Vagina (tissue), 2 donors: ENCODE measurements around the gene KCTD17. TPM values are rescaled to one million over a fixed set of nuclear protein-coding genes. Genes with fewer than 3 reads are reported as not detected.

Experiments
- DNase-seq, 2 donors: peaks; one replicate each; pipeline ENCODE4 v3.0.0-alpha.2; 2017; ENCODE audit errors: extremely low spot score in 2 of 2
- H3K27ac ChIP-seq: fragments of 200-600 bp; sonication (generic); one replicate; pipeline ENCODE4 v1.5.1; 2019
- H3K27me3 ChIP-seq: fragments of 200-600 bp; sonication (generic); one replicate; pipeline ENCODE4 v1.5.1; 2019
- H3K36me3 ChIP-seq, 2 donors: fragments of 200-600 bp; sonication (generic); one replicate each; pipeline ENCODE4 v1.5.1; 2017 to 2019
- H3K4me1 ChIP-seq: fragments of 200-600 bp; sonication (generic); one replicate; pipeline ENCODE4 v1.5.1; 2019
- H3K4me3 ChIP-seq, 2 donors: fragments of 200-600 bp; sonication (generic); 1 replicate in 1 of 2; 2 replicates in 1 of 2; pipeline ENCODE4 v1.5.1; 2016 to 2019
- H3K9me3 ChIP-seq: fragments of 200-600 bp; sonication (generic); one replicate; pipeline ENCODE4 v1.5.1; 2019
- POLR2A ChIP-seq, 2 donors: fragments of 450-650 bp; IDR thresholded peaks; one replicate each; pipeline ENCODE4 v1.6.1; 2017; ENCODE audit warnings: antibody characterized with exemption in 2 of 2, mild to moderate bottlenecking in 2 of 2, moderate library complexity in 2 of 2
- POLR2AphosphoS5 ChIP-seq, 2 donors: sonication (generic); formaldehyde crosslinking; IDR thresholded peaks; one replicate each; pipeline ENCODE4 v1.9.0; 2017; ENCODE audit warnings: antibody characterized with exemption in 2 of 2, mild to moderate bottlenecking in 2 of 2, low read depth in 1 of 2; ENCODE audit not compliant: insufficient read depth in 1 of 2
- intact Hi-C: fragments of 100-400 bp; cut with DNase I; formaldehyde crosslinking; loops from one replicate; pipeline ENCODE4 v1.15.1; 2023
- total RNA-seq: library from RNA; depleted of rRNA; stranded (reverse); fragments of >200 nt; gene quantifications from one replicate; pipeline ENCODE4 v1.2.3, GENCODE V29; 2016
- TF ChIP-seq, protein P1 (sequence below), 3 experiments: fragments of 450-650 bp in 2 of 3; fragments of 200-600 bp in 1 of 3; sonication (generic) in 1 of 3; IDR thresholded peaks; one replicate each; pipeline ENCODE4 v1.5.1; 2017 to 2019; ENCODE audit warnings: antibody characterized with exemption in 3 of 3, mild to moderate bottlenecking in 2 of 3, moderate library complexity in 2 of 3

The KCTD17 gene
- total RNA-seq, 1 donor from 2014 or later = 27.5 TPM

GRCh38 chr22:37016134-37016910, 35.2 kb upstream of the KCTD17 start:
- intact Hi-C loops = no loop called here
- no peak for DNase-seq
- TF ChIP-seq, protein P1, sequence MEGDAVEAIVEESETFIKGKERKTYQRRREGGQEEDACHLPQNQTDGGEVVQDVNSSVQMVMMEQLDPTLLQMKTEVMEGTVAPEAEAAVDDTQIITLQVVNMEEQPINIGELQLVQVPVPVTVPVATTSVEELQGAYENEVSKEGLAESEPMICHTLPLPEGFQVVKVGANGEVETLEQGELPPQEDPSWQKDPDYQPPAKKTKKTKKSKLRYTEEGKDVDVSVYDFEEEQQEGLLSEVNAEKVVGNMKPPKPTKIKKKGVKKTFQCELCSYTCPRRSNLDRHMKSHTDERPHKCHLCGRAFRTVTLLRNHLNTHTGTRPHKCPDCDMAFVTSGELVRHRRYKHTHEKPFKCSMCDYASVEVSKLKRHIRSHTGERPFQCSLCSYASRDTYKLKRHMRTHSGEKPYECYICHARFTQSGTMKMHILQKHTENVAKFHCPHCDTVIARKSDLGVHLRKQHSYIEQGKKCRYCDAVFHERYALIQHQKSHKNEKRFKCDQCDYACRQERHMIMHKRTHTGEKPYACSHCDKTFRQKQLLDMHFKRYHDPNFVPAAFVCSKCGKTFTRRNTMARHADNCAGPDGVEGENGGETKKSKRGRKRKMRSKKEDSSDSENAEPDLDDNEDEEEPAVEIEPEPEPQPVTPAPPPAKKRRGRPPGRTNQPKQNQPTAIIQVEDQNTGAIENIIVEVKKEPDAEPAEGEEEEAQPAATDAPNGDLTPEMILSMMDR (IDR thresholded peaks at IDR 0.05) = no peak
- no peak for TF ChIP-seq POLR2A (IDR thresholded peaks at IDR 0.05)
- TF ChIP-seq POLR2AphosphoS5 (IDR thresholded peaks at IDR 0.05; ENCODE audit: insufficient read depth in 1 of 2, low read depth in 1 of 2) = no peak
- Histone ChIP-seq H3K36me3 (peaks cover 0 to 9% of the 10 kb centered on the region in 2 donors), H3K27me3 (no peaks in the 10 kb centered on the region), H3K4me3 (no peak overlapping the region), H3K27ac (no peak overlapping the region), H3K9me3 (no peaks in the 10 kb centered on the region), H3K4me1 (peaks cover 56% of the 10 kb centered on the region)

GRCh38 chr22:37017356-37017755, 34.2 kb upstream of the KCTD17 start:
- H3K36me3 ChIP-seq = peaks cover 0 to 9% of the 10 kb centered on the region in 2 donors
- intact Hi-C loops = no loop called here
- no peak overlapping the region for H3K27ac ChIP-seq
- DNase-seq = no peak
- peaks cover 66% of the 10 kb centered on the region for H3K4me1 ChIP-seq
- H3K4me3 ChIP-seq = no peak overlapping the region
- no peaks in the 10 kb centered on the region for H3K27me3 ChIP-seq
- H3K9me3 ChIP-seq = no peaks in the 10 kb centered on the region
- TF ChIP-seq POLR2A (IDR thresholded peaks at IDR 0.05) (no peak), POLR2AphosphoS5 (IDR thresholded peaks at IDR 0.05; ENCODE audit: insufficient read depth in 1 of 2, low read depth in 1 of 2) (no peak)
- TF ChIP-seq, protein P1 (IDR thresholded peaks at IDR 0.05) = no peak

- peaks cover 0 to 9% of the 10 kb centered on the region in 2 donors for H3K36me3 ChIP-seq
- intact Hi-C loops = no loop called here
- no peak for DNase-seq
- TF ChIP-seq POLR2A (IDR thresholded peaks at IDR 0.05) (no peak), POLR2AphosphoS5 (IDR thresholded peaks at IDR 0.05; ENCODE audit: insufficient read depth in 1 of 2, low read depth in 1 of 2) (no peak)
- TF ChIP-seq, protein P1 (IDR thresholded peaks at IDR 0.05) = no peak
- H3K4me1 ChIP-seq = peaks cover 69% of the 10 kb centered on the region
- H3K27ac ChIP-seq = peak overlapping the region; percentile 97
- no peaks in the 10 kb centered on the region for H3K27me3 ChIP-seq
- peak overlapping the region; percentile 96 to 99 for H3K4me3 ChIP-seq
- no peaks in the 10 kb centered on the region for H3K9me3 ChIP-seq
These were observed 33.3 kb upstream of the KCTD17 start for GRCh38 chr22:37018086-37018814.

GRCh38 chr22:37018815-37019308, 32.7 kb upstream of the KCTD17 start:
- intact Hi-C loops = no loop called here
- H3K4me3 ChIP-seq = peak overlapping the region; percentile 96 to 99
- H3K27me3 ChIP-seq = no peaks in the 10 kb centered on the region
- no peaks in the 10 kb centered on the region for H3K9me3 ChIP-seq
- DNase-seq = no peak
- peak overlapping the region; percentile 97 for H3K27ac ChIP-seq
- H3K4me1 ChIP-seq = peaks cover 69% of the 10 kb centered on the region
- H3K36me3 ChIP-seq = peaks cover 0 to 9% of the 10 kb centered on the region in 2 donors
- TF ChIP-seq POLR2AphosphoS5 (IDR thresholded peaks at IDR 0.05; ENCODE audit: insufficient read depth in 1 of 2, low read depth in 1 of 2) = peak; percentile 16 to 67
- TF ChIP-seq, protein P1 (IDR thresholded peaks at IDR 0.05) = no peak
